GM21447 (cell line): ENCODE measurements around the gene NDST1.

Experiments used
- ATAC-seq: cut with Tn5 transposase; IDR thresholded peaks from one replicate; pipeline ENCODE4 v1.9.1; 2021; ENCODE audit not compliant: unreplicated experiment

NDST1 gene

DNA sequence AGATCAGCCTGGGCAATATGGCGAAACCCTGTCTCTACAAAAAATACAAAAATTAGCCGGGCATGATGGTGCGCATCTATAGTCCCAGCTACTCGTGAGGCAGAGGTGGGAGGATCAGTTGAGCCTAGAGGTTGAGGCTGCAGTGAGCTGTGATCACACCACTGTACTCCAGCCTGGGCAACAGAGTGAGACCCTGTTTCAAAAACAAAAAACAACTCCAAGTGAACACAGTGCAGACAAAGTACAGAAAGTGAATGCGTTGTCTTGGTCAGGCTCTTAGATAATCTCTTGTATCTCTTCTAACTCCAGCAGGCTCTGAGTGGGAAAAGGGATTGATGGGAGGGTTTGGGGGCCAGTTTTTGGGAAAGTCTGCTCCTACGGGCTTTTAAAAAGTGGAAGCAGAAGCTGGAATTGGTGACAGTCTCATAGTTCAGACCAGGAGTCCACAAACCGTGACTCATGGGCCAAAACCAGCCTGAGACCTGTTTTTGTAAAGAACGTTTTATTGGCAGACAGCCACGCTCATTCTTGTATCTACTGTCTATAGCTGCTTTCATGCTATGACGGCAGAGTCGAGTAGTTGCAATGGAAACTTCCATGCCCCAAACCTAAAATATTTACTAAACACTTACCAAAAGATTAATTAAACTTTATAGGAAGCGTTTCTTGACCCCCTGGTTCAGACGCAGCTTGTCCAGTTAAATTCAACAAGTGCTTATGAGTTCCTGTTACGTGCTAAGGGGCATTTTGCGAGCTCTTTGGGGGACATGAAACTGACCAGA, 32.9 kb downstream of the NDST1 start:
- ATAC-seq: no peak

DNA sequence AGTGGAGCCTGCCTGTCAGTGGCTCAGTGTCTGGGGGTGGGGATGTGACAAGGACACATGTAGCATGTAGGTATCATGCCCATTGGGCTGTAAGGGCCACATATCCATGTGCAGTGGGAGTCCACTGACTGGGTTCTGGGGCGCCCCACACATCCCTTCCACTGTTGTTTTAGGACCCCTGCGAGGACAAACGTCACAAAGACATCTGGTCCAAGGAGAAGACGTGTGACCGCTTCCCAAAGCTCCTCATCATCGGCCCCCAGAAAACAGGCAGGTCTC, 33.4 kb downstream of the NDST1 start:
- no peak for ATAC-seq

GRCh38 chr5:150541895-150542294, 34.0 kb downstream of the NDST1 start:
- ATAC-seq: no peak

DNA sequence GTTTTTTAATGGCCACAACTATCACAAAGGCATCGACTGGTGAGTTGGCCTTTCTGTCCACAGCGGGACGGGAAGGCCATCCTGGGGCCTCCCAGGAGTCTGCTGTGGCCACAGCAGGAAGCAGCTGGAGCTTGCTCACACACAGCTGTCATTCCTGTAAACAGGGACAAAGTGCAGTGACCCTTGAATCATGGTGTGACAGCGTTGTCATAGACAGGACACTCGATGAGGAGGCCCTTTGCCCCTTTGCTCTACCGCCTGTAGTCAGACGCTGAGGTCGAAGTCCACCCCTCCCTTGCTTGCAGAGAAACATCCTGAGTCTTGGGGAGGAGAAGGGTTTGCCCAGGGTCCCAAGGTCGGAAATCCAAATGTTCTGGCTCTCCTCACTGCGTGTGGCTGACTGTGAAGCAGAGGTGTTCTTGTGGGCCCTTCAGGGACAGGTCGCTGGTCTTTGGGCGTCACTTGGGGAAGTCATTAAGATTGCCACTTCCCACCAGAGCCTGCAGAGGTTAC, 35.1 kb downstream of the NDST1 start:
- ATAC-seq: no peak

DNA sequence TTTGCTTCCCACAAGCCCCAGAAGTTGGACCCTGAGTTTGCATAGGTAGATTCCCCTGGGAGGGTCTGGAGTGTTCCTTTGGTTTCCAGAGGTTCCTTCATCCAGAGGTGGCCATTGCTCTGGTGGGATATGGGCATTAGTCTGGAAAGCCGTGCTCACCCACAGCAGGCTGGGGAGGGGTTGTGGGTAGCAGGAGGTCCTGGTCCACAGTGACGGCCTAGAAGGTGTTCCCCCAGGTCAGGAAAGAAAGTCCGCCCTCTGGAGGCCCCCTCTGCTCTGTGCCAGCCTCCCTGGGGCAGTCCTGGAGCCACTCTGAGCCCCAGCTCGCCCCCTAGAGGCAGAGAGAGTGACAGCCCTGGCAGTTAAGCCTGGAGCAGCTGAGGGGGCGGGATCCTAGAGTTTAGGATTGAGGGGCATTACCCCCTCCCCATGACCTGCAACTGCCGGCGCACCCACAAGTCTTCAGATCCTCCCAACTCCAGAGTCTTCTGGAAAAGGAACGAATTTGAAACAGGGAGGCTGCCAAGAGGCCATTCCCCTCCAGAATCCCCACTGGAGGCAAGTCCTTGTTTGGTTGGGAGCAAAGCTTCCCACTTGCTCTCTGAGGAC, 36.8 kb downstream of the NDST1 start:
- ATAC-seq: peak; percentile 94

- ATAC-seq: no peak
These were observed 37.3 kb downstream of the NDST1 start for GRCh38 chr5:150545246-150545645.

- no peak for ATAC-seq
These were observed 40.2 kb downstream of the NDST1 start for GRCh38 chr5:150548123-150548522.

DNA sequence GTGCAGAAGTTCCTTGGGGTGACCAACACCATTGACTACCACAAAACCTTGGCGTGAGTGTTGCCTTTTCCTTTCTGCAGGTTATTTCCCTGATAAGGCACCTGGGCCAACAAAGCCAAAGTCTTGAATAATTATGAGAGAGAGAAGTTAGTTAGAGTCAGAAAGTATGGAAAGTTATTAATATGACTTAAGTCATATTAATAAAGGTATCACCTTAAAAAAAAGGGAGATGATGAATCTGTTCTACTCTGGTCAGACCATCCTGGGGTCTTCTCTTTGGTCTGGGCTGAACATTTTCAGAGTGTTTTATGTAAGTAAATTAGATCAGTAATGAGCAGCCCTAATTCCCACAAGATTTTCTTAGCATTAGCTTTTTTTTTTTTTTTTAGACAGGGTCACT, 41.8 kb downstream of the NDST1 start:
- no peak for ATAC-seq

DNA sequence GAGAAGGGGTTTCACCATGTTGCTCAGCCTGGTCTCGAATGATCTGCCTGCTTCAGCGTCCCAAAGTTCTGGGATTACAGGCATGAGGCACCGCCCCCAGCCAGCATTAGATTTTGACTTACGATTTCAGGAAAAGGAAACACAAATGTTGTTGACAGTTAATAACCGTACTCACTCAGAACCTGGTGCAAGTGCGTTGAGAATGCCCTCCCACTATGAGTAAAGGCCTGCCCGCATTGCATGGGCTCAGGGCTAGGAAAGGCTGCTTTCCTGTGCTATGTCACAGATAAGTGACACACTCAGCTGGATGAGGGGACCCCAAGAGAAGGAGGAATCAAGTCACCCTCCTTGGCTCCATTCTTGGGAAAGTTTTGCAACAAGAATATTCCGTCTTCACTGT, 42.4 kb downstream of the NDST1 start:
- no peak for ATAC-seq

DNA sequence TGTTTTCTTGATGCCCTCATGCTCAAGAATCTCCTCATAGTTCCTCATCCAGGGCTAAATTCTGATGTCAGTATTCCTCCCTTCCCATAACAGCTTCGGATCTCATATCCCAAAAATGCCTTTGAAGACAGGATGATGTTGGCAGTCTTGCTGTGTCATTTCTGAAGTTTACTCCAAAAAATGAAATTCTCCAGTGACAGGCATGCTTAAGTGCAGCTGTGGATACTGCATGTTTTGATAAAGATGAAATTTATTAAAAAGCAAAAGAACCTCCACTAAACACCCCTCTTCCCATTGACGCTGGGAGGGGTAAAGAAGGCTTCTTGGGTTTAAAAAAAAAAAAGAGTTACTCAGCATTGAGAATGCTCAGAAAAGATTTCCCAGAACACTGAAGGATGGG, 43.1 kb downstream of the NDST1 start:
- no peak for ATAC-seq

- ATAC-seq: no peak
These were observed 45.5 kb downstream of the NDST1 start for GRCh38 chr5:150553402-150553801.

GRCh38 chr5:150553911-150554310, 46.0 kb downstream of the NDST1 start:
- no peak for ATAC-seq

DNA sequence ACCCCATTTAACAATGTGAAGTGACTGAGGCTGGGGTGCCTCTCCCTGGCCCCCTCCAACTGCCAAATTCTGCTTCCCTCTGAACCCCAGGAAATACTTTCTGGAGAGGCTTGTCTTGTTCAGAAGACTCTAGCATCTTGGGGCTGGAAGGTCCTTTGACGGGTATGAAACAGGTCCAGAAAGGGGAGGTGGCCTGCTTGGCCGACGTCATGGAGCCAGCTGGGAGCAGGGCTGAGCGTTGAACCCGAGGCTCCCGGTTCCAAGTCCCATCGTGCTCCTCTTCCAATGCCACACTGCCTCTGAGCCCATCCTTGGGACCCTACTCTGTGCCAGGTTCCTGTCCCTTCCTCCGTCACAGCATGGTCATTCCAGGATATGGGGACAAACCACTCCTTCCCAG, 46.9 kb downstream of the NDST1 start:
- ATAC-seq: no peak

DNA sequence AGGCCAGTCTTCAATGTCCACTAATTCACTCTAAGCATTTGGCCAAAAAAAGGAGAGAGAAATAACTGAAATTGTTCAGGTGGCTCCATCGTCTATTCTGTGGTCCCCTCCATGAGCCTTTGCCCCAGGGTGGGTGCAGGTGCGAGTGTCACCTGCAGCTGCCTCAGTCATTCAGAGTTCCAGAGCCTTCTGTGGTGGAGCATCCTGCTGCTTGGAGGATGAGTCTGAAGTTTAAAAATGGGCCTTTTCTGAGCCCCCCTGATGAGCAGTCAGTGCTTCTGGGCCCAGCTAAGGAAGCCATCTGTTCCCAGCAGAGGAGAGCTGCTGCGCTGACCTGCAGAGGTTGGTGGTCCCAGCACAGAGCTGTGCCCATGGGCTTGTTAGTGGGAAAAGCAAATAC, 48.2 kb downstream of the NDST1 start:
- ATAC-seq: no peak

GRCh38 chr5:150556859-150557508, 49.1 kb downstream of the NDST1 start:
- peak; percentile 56 for ATAC-seq

DNA sequence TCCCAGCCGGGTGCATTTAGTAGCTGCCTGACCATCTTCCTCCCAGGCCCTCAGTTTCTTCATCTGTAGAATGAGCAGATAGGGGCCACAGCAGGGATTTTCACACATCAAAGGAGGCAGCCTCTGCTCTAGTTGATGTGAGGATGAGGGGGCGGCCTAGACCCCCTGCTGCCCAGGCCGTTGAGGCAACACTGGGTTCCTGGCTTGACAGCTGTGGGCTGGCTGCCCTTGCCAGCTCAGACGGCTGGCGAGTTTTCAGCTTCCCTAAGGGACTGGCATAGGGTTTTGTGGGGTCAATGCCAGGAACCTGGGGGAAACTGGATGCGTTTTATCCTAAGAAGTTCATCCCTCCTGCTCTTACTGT, 49.6 kb downstream of the NDST1 start:
- no peak for ATAC-seq

GRCh38 chr5:150558088-150558621, 50.2 kb downstream of the NDST1 start:
- ATAC-seq: no peak

- no peak for ATAC-seq
These were observed 51.2 kb downstream of the NDST1 start for GRCh38 chr5:150559088-150559487.

DNA sequence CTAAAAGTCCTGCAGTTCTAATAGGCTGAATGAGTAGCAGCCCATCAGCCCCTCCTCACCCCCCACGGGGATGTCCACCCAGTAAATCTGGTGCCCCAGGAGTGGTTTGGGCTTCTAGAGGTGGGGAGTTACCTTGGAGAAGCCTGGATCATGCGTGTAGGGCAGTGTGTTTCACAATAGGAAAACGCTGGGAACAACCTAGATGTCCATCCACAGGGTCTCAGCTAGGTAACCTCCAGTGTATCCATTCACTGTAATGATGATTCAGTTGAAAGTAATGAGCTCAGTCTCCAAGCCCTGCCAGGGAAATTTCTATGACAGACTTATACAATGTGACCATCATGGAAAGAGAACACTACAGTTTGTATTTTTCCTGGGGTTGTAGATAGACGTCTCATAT, 51.8 kb downstream of the NDST1 start:
- ATAC-seq: no peak

DNA sequence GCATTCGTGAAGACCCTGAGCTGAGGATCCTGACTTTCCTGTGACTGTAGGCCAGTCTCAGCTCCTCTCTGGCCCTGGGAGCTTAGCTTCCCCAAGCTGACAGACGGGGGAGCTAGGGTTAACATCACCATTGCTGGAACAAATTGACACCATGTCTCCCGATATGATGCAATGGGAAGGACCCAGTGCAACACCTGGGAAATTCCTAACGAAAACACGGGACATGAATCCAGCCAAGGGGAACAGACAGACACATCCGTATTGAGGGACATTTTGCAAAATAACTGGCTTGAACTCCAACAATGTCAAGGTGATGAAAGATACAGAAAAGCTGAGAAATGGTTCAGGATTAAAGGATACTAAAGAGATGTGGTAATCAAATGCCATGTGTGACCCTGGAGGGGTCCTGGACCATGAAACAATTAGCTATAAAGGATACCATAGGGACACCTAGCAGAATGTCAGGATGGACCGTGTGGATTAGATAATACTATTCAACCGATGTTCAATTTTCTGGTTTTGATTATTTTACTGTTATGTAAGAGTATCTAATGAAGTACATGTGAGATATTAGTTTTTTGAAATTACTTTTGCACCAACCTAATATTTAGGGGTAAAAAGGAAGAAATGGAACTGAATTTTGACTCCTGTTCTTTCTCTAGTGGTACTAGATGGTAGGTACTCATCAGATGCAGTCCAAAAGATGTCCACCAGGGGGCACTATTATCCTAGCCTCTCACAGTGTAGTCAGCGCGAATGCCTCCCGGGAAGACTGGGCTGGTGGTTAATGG, 52.7 kb downstream of the NDST1 start:
- ATAC-seq: peak; percentile 70

DNA sequence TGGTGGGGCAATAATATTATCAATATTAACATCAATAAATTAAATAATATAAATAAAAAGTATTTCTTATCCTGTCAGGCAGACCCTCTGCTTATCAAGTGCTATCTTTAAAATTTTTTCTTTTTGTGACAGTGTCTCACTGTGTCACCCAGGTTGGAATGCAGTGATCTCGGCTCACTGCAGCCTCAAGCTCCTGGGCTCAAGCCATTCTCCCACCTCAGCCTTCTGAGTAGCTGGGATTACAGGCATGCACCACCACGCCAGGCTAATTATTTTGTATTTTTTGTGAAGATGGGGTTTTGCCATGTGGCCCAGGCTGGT, 53.2 kb downstream of the NDST1 start:
- ATAC-seq: no peak
